Retina (tissue), 1 donor: ENCODE measurements around the gene BAIAP3.

Source experiments
- DNase-seq: peaks from one replicate; pipeline ENCODE4 v3.0.0-alpha.2; 2016

Gene BAIAP3

GRCh38 chr16:1300664-1301476, 32.6 kb upstream of the BAIAP3 start:
- DNase-seq = peak; percentile 83

DNA sequence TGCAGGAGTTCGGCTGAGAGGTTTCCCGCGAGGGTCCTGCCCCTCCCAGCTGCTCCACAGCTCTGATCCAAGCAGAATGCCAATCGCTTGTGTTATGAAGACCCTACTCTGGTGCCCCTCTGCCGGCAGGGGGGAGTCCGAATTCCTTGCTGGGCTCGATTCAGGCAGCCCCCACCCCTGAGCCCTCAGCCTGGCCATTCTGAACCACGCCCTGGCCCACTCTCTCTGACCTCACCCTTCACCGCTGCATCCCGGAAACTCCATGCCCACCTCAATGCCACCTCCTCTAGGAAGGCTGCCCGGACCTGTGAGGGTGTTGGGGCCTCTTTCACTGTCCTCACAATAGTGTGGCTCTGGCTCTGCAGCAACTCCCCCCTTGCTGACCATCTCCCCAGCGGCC, 31.9 kb upstream of the BAIAP3 start:
- no peak for DNase-seq

DNA sequence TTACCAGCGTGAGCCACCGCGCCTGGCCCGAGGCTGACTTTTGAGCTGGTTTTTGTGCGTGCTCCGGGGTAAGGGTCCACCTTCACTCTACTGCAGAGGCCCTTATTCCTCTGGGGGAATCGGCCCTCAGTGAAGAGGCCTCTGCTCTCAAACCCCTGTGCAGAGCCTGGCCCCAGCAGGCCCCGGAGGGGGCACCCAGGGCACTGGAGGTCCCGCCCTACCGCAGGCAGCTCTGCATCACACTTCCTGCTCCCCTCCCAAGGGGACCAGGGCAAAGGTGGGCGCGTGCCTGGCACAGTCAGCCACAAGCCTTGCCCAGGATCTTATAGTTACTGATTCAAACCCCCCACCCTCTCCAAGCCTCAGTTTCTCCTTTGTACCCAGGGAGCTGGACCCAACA, 27.6 kb upstream of the BAIAP3 start:
- no peak for DNase-seq

- DNase-seq = no peak
Measured at GRCh38 chr16:1306334-1306733, 27.1 kb upstream of the BAIAP3 start.

GRCh38 chr16:1308036-1308976, 25.1 kb upstream of the BAIAP3 start:
- DNase-seq = no peak

DNA sequence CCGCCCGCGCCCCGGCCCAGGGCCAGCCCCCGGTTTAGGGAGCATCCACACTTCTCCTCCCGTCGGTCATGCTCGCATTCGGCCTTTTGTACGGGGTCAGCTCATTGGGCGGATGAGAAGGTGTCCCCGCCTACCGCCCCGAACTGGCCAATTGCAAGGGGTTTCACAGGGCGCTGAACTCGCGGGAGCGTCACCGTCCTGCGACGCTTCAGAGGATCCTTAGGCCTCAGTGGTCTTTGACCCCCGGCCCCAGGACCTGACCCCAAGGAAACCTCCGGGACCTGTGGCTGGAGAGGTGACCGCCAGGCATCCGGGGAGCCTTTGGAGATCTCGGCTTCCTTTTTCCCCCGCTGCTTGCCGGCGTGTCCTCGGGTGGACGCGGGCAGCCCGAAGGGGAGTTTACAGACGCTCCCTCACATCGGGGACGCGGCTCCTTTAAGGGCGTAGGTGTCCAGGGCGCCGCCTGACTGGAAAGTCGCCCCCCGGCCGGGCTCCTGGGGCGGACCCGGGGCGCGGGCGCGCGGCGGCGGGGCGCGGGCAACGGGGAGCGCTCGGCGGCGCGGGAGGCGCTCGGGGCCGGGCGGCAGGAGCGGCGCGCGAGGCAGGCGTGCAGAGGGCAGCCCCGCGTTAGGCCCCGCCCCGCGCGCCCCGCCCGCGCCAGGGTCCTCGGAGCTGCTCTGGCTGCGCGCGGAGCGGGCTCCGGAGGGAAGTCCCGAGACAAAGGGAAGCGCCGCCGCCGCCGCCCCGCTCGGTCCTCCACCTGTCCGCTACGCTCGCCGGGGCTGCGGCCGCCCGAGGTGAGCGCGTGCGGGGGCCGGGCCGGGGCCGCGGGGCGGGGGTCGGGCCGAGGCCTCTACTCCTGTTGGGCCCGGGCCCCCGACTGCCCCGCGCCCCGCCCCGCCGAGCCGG, 24.2 kb upstream of the BAIAP3 start, which contains the start of gene UBE2I:
Gene UBE2I, plus strand, starts transcription at position 660 of the 909 bp plus-strand sequence. CDS start 4,395 bp downstream, outside the sequence.
- peak; percentile 100 for DNase-seq

GRCh38 chr16:1309888-1310831, 23.3 kb upstream of the BAIAP3 start:
- DNase-seq = no peak

DNA sequence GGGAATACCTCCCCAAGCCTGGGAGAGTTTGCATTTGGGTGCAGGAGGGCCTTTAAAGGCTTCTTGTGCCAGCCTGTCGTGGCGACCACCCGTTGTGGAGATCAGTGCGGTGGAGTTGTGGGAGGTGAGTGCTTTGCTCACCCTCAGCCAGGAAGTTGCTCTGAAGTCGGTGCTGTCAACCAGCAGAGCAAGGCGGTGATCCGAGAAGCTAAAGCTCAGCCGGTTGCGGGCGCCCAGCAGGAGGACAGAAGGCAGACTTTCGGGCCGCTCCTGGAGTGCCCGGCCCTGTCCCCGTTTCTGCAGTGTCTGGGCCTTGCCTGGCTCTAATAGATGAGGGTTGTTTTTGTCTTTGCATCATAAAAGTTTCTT, 22.6 kb upstream of the BAIAP3 start:
- DNase-seq = no peak

- no peak for DNase-seq
Measured at GRCh38 chr16:1311212-1311737, 22.2 kb upstream of the BAIAP3 start.

- no peak for DNase-seq
Measured at GRCh38 chr16:1311738-1312466, 21.5 kb upstream of the BAIAP3 start.

DNA sequence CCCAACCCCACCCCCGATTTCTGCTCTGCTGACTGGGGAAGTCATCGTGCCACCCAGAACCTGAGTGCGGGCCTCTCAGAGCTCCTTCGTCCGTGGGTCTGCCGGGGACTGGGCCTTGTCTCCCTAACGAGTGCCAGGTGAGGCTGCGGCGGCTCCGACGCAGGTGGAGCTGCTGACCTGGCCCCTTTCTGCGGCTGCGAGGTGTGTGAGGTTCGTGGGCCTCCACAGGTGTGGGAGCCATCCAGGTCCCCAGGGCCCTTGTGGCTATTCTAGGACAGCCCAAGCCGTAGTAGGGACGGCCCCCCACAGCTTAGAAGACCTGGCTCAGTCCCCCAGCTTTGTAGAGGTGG, 21.0 kb upstream of the BAIAP3 start:
- DNase-seq = no peak

DNA sequence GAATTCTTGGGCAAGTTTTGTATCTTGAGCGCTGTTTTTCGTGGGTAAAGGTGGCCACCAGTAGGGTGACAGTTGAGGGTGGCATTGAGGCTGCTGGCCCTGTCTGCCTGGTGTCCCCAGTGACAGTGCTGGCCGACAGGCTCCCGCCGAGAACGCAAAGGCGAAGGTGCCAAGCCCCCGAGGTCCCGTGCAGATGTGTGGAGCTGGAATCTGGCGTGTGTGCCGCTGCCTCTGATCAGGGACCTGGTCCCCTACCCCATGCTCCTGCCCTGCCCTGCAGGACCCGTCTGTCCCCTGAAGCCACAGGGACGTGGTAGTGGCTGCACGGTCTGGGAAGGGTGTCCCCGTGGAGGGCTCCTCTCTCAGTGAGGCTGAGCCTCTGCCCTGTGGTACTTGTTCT, 20.5 kb upstream of the BAIAP3 start:
- DNase-seq = no peak

DNA sequence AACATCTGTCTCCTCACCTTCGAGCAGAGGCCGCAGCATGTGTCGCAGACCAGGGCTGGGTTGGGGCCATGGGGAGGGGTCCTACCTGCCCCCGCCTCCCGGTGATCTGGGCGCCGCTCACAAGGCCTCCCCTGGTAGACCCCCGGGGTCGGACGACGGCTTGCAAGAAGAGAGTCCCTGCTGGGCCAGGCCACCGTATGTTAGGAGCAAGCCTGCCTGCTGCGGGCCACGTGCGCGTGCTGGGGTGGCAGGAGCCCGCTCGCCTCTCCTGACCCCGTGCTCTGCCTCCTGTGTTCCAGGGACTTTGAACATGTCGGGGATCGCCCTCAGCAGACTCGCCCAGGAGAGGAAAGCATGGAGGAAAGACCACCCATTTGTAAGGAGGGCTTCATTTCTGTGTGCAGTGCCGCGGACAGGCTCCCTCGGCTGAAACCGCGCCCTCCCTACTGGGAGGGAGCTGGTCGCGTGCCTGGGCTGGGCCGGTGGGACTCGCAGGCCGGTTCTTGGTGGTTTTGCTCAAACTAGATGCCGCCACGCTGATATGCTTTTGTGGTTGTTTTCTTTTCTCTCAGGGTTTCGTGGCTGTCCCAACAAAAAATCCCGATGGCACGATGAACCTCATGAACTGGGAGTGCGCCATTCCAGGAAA, 19.6 kb upstream of the BAIAP3 start:
- no peak for DNase-seq

DNA sequence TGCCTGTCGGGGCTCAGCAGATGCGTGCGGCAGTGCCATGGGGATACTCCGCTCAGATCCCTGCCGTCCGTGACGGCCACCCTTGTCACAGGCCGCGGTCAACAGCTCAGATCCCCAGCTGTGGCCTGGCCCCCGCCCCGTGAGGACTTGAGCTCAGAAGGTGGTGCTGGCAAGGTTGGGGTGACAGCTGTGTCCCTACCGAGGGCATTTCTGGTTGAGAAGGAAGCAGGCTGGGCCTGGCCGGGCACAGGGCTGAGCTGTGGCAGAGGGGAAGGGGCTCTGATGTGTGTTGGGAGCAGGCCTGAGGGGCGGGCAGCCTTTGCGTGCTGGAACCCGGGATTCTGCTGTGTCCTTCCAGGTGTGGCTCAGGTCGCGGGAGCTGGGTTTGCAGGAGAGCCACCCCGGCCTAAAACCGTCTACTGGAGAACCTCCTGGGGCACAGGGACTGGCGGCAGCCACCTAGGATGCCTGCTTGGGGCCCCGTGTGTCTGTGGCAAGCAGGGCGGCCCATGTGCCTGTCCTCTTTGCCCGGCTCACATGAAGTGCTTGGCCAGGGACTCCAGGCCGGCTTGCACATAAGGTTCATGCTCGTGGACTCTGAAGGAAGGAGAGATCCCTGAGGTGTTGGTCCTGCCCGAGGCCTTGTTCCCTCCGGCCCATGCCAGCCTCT, 18.9 kb upstream of the BAIAP3 start:
- no peak for DNase-seq

DNA sequence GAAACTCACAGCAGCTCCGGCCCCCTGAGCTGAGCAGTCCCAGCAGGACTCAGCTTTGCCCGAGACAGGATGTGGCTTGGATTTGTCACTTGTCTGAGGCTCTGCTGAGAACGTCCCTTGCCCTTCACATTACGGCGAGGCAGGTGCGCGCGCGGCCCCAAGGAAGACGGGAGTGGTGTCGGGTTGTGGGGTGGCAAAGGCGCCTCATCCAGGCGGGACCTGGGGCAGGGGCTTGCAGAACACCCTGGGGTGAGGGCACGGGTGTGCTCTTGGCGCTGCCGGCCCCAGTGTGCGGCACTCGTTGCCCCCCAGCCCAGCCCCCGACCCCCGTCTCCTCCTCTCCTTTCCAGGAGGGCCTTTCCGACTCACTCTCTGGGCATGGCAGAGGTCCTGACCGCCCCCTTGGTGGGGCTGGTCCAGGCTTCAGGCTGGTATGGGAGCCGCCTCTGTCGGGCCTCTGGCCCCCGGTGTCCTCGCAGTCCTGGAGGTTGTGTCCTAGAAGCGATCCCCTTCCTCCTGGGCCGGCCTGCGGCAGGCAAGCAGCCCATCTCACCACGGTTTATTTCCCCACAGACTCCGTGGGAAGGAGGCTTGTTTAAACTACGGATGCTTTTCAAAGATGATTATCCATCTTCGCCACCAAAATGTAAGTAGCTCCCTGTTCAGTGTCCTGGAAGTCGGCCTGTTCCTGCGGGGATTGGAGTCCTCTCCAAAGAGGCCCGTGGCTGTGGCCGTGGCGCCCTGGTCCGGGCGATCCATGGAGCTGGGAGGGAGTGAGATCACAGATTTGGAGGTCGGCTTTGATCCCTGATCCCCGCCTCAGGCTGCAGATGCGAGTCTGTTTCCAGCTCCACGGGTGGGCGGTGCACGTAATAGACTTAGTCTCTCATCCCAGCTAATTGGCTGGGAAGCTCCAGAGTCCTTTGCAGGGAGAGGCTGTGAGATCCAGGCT, 18.1 kb upstream of the BAIAP3 start:
- DNase-seq = no peak

DNA sequence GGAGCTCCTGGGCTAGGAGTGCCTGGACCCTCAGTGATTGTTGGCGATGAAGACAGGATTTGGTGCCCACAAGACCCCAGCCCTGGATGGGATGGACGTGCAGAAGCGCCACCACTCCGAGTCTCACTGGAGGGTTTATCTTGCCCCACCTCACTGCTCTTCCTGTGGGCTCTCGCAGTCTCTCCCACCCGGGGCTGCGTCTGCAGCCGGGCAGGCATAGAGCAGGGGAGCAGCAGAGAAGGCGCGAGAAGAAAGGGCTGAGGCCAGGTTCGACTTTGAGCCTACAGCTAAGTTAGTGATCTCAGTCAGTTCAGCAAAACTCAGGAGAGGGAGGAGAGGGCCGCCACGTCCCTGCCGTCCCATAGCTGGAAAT, 17.4 kb upstream of the BAIAP3 start:
- DNase-seq = no peak

- no peak for DNase-seq
Measured at GRCh38 chr16:1317479-1318267, 15.8 kb upstream of the BAIAP3 start.

DNA sequence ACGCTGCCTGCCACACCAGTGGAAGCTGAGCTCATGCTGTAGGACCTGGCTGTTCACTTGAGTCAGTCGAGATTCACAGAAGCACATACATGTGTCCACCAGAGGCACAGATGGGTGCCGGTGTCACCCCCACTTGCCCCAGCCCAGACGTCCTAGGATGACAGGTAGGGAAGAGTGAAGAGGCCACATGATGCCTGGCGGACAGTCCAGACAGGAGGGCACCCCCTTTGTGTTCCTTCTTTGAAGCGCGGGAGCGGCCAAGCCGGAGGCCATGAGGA, 15.2 kb upstream of the BAIAP3 start:
- no peak for DNase-seq
